Measurements from ENCODE around the gene GSTM5. TPM values are rescaled to one million over a fixed set of nuclear protein-coding genes. Genes with fewer than 3 reads are reported as not detected.
"Not testable (repeated sequence)": the region's sequence is repeated elsewhere in the genome, so short reads cannot be mapped to it uniquely, and the experiment has no call there.

The GSTM5 gene
- total RNA-seq, 1 donor from 2014 or later = 2.8 TPM

DNA sequence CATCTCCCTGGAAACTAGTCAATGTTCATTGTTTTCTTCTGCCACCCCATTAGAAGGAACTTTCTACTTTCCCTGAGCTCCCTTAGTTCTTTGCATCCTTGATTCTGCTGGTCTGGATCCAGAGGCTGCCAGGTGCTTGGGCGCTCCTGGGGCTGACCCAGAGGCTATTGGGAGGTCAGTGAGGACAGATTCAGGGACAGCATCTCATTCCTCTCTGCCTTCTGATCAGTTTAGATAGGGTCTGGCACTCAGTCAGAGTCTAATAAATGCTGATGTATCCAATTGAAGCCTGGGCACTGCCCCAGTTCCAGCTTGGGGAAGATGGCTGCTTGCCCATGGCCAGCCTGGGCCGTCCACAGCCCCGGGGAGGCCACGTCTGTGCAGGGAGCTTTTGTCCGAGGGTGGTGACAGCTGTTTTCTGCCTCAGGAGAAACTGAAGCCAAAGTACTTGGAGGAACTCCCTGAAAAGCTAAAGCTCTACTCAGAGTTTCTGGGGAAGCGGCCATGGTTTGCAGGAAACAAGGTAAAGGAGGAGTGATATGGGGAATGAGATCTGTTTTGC is 22.1 kb upstream of the GSTM5 start:
- intact Hi-C loops (cut with DNase I) = no loop called here
- DNase-seq (ENCODE audit: missing footprints) = no peak
- ATAC-seq = no peak

DNA sequence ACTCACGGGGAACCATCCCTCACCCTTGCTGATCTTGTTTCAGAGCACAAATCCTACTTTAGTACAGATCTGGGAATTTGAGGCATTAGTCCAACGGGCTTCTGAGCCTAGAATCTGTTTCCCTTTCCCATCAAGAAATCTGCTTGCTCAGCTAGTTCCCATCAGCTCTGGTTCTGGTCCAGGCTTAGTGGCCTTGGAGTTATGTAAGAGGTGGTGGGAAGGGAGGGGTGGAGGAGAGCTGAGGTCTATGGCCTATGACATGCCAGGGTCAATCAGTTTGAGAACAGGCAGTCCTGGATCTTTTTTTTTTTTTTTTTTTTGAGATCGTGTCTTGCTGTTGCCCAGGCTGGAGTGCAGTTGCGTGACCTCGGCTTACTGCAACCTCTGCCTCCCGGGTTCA is 20.3 kb upstream of the GSTM5 start:
- DNase-seq (ENCODE audit: missing footprints) (no peak), ATAC-seq (no peak)
- intact Hi-C loops (cut with DNase I) = no loop called here

DNA sequence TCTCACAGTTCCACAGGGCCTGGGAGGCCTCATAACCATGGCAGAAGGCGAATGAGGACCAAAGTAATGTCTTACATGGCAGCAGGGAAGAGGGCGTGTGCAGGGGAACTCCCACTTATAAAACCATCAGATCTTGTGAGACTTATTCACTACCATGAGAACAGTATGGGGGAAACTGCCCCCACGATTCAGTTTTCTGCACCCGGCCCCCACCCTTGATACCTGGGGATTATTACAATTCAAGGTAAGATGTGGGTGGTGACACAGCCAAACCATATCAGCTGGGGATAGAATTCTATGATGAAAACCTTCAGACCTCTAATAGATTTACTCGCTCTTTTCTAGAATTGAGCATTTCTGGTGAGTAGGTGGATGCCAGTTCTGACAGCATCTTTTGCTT is 17.7 kb upstream of the GSTM5 start:
- intact Hi-C loops (cut with DNase I); DNase-seq (ENCODE audit: missing footprints): not testable (repeated sequence)

DNA sequence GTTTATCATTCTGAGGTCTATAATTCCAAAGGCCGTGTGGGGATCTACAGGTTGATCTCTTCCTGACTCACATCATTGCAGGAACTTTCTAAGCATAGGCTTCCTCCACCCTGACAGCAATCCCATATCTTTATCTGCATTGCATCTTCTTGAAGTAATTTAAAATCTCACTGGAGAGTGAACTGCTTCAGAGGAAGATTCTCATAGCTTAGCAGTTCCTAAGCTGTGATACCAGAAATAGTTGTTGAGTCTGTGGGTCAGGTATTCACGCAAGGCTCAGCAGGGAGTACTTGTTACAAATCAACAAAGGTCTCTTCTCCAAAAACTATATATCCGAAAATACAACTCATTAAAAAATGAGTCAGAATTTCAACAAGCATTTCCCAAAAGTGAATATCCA is 16.9 kb upstream of the GSTM5 start:
- ATAC-seq; intact Hi-C loops (cut with DNase I); DNase-seq (ENCODE audit: missing footprints): not testable (repeated sequence)

More for the DNA sequence above, 17.7 kb upstream of the GSTM5 start:
- not testable (repeated sequence) for ATAC-seq

DNA sequence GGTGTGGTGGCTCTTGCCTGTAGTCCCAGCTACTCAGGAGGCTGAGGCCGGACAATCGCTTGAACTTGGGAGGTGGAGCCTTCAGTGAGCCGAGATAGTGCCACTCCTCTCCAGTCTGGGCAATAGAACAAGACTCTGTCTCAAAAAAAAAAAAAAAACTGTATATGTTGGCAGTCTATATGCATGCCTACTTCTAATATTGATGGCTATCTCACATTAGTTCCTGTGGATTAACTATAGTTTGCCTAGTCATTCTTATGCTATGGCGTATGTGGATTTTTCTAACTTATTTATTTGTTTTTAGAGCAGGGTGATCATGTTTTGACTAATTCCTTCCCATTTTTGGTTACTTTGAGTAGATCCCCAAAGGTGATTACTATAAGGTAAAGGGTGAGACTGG is 15.0 kb upstream of the GSTM5 start:
- intact Hi-C loops (cut with DNase I) = no loop called here
- DNase-seq (ENCODE audit: missing footprints) (no peak), ATAC-seq (no peak)

DNA sequence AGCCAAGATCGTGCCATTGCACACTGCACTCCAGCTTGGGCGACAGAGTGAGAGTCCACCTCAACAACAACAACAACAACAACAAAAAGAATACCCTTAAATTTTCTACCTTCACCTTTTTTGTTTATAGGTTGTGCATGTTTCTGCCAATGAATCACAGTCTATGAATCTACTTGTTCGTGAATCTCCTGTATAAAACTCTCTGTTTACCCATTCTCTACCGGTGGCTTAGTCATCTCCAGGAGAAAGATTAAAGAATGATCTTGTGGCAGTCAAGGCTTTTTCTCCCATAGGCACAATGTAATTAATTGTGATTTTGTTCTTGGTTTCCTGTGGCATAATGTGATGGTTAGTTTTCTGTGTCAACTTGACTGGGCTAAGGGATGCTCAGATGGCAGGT is 14.2 kb upstream of the GSTM5 start:
- ATAC-seq; DNase-seq (ENCODE audit: missing footprints); intact Hi-C loops (cut with DNase I): not testable (repeated sequence)

DNA sequence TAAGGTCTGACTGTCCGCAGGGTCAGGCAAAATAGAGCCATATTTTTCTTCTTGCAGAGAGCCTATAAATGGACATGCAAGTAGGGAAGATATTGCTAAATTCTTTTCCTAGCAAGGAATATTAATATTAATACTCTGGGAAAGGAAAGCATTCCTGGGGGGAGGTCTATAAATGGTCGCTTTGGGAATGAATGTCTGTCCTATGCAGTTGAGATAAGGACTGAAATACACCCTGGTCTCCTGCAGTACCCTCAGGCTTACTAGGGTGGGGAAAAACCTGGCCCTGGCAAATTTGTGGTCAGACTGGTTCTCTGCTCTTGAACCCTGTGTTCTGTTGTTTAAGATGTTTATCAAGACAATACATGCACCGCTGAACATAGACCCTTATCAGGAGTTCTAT is 9.1 kb upstream of the GSTM5 start:
- intact Hi-C loops (cut with DNase I); ATAC-seq; DNase-seq (ENCODE audit: missing footprints): not testable (repeated sequence)

DNA sequence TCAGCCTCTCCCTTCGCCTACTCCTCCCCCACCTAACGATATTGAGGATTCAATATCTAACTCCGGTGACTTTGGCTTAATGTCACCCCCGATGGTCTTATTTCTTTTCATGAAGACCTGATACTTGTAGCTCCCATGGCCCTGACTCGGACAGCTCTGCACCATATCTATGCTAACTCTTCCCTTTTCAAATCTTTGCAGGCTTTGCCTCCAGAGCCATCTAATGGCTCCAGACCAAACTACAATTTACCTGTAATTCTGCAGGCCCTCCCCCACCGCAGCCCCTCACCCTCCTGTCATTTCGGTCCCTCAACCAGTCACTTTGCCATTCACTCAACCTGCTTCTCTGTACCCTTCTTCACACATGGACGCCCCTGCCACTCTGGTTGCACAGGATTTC is 7.9 kb upstream of the GSTM5 start:
- intact Hi-C loops (cut with DNase I) = no loop called here
- no peak for ATAC-seq
- no peak for DNase-seq (ENCODE audit: missing footprints)

DNA sequence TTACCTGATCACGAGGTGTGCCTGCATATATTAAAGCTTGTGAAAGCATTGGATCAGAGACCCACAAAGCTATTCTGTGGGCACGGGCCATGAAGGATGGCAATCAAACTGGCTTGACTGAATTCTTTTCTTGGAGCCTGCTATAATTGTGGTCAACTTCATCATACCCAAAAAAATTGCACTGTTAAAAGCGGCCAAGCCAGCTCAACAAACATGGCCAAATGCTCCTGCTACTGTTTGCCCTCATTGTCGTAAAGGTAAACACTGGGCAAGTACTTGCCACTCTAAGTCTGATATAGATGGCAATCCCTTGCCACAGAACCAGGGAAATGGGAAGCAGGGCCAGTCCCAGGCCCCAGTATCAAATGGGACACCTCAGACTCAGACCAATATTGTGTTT is 6.6 kb upstream of the GSTM5 start:
- intact Hi-C loops (cut with DNase I) = no loop called here
- DNase-seq (ENCODE audit: missing footprints) (no peak), ATAC-seq (no peak)

DNA sequence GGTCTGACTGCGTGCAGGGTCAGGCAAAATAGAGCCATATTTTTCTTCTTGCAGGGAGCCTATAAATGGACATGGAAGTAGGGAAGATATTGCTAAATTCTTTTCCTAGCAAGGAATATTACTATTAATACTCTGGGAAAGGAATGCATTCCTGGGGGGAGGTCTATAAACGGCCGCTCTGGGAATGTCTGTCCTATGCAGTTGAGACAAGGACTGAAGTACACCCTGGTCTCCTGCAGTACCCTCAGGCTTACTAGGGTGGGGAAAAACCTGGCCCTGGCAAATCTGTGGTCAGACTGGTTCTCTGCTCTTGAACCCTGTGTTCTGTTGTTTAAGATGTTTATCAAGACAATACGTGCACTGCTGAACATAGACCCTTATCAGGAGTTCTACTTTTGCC is 3.1 kb upstream of the GSTM5 start:
- ATAC-seq; intact Hi-C loops (cut with DNase I); DNase-seq (ENCODE audit: missing footprints): not testable (repeated sequence)

DNA sequence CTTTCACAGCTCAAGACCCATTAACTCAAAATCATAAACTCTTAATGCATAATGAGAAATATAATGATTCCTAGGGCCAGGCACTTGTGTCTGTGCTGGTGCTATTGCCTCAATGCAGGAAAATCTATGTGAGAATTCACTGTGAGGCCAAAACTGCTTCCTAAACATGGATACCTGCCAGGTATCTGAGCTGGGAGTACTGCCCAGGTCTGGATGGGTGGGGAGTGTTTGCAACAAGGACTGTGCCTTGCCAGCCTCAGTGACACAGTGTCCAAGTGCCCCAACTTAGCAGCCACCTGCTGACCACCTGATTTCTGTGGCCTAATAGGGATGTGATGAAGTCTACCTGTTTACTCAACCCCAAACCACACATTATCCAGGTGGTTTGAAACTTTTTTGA is 2.2 kb upstream of the GSTM5 start:
- DNase-seq (ENCODE audit: missing footprints); intact Hi-C loops (cut with DNase I); ATAC-seq: not testable (repeated sequence)

DNA sequence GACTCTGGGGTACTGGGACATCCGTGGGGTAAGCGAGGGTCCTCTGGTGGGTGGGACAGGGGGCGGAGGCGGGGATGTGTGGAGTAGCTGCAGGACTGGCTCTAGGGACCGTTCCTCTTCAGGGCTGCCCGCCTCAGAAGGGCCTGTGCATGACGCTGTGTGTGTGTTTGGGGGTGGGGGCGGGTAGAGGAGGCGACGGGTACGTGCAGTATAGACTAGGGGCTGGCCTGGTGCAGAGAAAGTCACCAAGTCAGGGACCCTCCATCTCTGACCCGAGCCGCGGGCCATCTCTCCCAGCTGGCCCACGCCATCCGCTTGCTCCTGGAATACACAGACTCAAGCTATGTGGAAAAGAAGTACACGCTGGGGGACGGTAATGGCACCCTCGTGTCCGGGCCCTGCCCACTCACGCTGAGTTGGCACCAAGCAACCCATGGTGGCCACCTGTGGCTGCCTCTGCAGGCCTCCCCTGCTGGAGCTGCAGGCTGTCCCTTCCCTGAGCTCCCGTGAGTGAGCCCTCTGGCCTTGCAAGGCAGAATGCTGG is 342 bp downstream of the GSTM5 start:
- intact Hi-C loops (cut with DNase I) = no loop called here
- DNase-seq (ENCODE audit: missing footprints) (peak; percentile 44), ATAC-seq (peak; percentile 2)

DNA sequence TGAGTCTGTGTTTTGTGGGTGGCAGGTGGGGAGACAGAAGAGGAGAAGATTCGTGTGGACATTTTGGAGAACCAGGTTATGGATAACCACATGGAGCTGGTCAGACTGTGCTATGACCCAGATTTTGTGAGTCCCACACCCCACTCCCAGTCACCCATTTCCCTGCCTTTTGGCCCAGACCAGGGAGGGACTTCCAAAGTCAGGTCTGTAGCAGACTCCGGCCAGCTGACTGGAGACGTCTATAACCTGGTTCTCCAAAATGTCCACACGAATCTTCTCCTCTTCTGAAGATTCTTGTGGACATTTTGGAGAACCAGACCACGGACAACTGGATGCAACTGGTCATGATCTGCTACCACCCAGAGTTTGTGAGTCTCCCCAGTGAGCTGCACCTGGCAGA is 1.6 kb downstream of the GSTM5 start:
- ATAC-seq (no peak), DNase-seq (ENCODE audit: missing footprints) (no peak)
- intact Hi-C loops (cut with DNase I) = no loop called here

DNA sequence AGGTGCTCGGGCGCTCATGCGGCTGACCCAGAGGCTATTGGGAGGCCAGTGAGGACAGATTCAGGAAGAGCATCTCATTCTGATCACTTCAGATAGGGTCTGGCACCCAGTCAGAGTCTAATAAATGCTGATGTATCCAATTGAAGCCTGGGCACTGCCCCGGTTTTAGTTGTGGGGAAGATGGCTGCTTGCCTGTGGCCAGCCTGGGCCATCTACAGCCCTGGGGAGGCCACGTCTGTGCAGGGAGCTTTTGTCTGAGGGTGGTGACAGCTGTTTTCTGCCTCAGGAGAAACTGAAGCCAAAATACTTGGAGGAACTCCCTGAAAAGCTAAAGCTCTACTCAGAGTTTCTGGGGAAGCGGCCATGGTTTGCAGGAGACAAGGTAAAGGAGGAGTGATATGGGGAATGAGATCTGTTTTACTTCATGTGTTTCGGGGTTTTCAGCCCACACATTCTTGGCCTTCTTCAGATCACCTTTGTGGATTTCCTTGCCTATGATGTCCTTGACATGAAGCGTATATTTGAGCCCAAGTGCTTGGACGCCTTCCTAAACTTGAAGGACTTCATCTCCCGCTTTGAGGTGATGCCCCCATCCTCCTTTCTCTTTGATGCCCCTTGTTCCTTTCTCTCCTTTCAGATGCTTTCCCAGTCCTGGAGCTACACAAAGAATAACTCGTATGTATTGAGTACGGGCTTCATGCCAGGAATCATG is 2.8 kb downstream of the GSTM5 start:
- no peak for ATAC-seq
- intact Hi-C loops (cut with DNase I) = loop anchor here (5.0 kb wide), 2 partner anchors 48 to 57 kb away; partner anchors contain the start of gene GSTM2
- DNase-seq (ENCODE audit: missing footprints) = no peak

DNA sequence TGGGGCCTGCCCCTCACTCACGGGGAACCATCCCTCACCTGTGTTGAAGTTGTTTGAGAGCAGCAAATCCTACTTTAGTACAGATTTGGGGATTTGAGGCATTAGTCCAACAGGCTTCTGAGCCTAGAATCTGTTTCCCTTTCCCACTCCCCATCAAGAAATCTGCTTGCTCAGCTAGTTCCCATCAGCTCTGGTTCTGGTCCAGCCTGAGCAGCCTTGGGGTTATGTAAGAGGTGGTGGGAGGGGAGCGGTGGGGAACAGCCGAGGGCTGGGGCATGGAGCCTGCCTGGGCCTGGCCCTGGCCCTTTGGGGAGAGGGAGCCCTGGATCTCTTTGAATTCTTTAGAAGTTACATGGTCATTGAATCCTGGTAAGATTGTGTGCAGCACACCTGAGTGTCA is 4.1 kb downstream of the GSTM5 start:
- ATAC-seq = no peak
- intact Hi-C loops (cut with DNase I) = loop anchor here (5.0 kb wide), 2 partner anchors 49 to 56 kb away; partner anchors contain the start of gene GSTM2
- DNase-seq (ENCODE audit: missing footprints) = peak; percentile 48

DNA sequence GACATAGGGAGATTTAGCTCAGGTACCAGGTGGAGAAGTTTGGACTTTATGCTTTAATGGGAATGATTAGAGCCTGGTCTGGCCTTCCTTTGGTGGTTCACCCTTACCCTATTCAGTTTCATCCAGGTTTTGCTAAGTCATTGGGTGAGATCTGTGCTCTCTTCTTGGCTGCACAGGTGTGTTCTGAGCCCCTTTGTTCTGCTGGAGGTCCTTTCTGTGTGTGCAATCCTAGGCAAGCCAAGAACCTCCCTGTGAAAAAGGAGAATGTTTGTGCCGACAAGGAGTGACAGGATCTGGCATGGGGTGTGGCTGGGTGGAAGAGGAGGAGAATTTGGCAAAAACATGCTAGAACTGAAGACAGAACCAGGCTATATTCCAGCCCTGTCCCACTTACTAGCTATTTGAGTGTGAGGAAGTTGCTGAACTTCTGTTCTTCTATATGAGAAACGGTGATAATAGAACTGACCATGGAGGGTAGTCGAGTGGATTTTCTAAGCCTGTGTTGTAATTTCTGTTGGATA is 4.6 kb downstream of the GSTM5 start:
- intact Hi-C loops (cut with DNase I) = loop anchor here (5.0 kb wide), 2 partner anchors 49 to 56 kb away; partner anchors contain the start of gene GSTM2
- DNase-seq (ENCODE audit: missing footprints) (no peak), ATAC-seq (peak; percentile 45)

DNA sequence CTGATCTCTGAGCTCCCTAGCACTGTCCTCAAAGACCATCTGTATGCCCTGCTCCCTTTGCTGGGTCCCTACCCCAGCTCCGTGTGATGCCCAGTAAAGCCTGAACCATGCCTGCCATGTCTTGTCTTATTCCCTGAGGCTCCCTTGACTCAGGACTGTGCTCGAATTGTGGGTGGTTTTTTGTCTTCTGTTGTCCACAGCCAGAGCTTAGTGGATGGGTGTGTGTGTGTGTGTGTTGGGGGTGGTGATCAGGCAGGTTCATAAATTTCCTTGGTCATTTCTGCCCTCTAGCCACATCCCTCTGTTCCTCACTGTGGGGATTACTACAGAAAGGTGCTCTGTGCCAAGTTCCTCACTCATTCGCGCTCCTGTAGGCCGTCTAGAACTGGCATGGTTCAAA is 5.7 kb downstream of the GSTM5 start:
- intact Hi-C loops (cut with DNase I) = loop anchor here (5.0 kb wide), 2 partner anchors 50 to 55 kb away; partner anchors contain the start of gene GSTM2

DNA sequence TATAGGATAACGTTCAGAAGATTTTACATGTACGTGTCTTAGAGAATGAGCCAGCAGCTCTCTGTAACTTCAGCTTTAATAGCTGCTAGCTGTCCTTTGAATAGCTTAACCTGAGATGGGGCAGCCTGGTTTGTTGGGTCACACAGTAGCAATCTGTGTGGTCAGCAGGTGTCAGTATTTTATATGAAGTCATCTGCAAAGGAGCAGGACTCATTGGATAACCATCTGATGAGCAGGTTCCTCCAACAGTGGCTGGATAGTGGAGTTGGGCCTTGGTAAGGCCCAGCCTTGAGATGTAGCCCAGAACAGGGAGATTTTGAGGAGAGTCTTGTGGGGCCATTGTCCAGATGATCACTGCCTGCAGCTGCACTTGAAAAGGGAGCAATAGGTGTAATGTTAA is 6.4 kb downstream of the GSTM5 start:
- intact Hi-C loops (cut with DNase I) = loop anchor here (5.0 kb wide), 2 partner anchors 51 to 54 kb away; partner anchors contain the start of gene GSTM2
- DNase-seq (ENCODE audit: missing footprints) (no peak), ATAC-seq (peak; percentile 47)

More for the DNA sequence above, 5.7 kb downstream of the GSTM5 start:
- DNase-seq (ENCODE audit: missing footprints) (no peak), ATAC-seq (no peak)

DNA sequence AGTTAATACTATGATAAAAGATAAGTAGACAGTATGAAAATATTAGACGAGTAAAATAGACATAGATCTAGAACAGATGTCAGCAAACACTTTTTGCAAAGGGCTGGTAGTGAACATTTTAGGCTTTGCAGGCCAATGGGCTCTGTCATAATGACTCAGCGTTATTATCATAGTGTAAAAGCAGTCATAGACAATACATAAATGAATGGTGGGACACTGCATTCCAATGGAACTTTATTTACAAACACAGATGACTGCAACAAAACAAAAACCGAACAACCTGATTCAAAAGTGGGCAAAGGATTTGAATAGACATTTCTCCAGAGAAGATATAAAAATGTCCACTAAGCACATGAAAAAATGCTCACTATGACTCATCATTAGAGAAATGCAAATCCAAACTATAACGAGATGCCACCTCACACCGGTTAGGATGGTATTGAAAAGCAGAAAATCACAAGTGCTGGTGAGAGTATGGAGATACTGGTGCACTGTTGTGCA is 7.3 kb downstream of the GSTM5 start:
- no peak for ATAC-seq
- no peak for DNase-seq (ENCODE audit: missing footprints)
- intact Hi-C loops (cut with DNase I) = loop anchor here (5.0 kb wide), 2 partner anchors 52 to 53 kb away; partner anchors contain the start of gene GSTM2

All from Right ventricle myocardium inferior (tissue), 1 donor.